Tibial nerve (tissue), 4 donors: ENCODE measurements around the gene TTLL6. TPM values are rescaled to one million over a fixed set of nuclear protein-coding genes. Genes with fewer than 3 reads are reported as not detected.

ENCODE experiments used
- DNase-seq, 2 donors: peaks; one replicate each; pipeline ENCODE4 v3.0.0-alpha.2; 2019; ENCODE audit warnings: low spot score in 2 of 2
- H3K27ac ChIP-seq, 4 donors: fragments of 200-600 bp; sonication (generic) in 3 of 4; one replicate each; pipeline ENCODE4 v1.5.1; 2017 to 2019; ENCODE audit warnings: mild to moderate bottlenecking in 1 of 4
- H3K27me3 ChIP-seq, 2 donors: fragments of 200-600 bp; sonication (generic) in 1 of 2; one replicate each; pipeline versions ENCODE4 v1.5.1 to v1.6.0; 2017 to 2019
- H3K36me3 ChIP-seq, 3 donors: fragments of 200-600 bp; sonication (generic); one replicate each; pipeline ENCODE4 v1.5.1; 2018 to 2019
- H3K4me1 ChIP-seq, 4 donors: fragments of 200-600 bp; sonication (generic) in 3 of 4; one replicate each; pipeline ENCODE4 v1.5.1; 2017 to 2019
- H3K4me3 ChIP-seq, 4 donors: fragments of 200-600 bp; sonication (generic) in 3 of 4; one replicate each; pipeline ENCODE4 v1.5.1; 2017 to 2019; ENCODE audit warnings: mild to moderate bottlenecking in 1 of 4, moderate library complexity in 1 of 4
- H3K9me3 ChIP-seq, 4 donors: fragments of 200-600 bp; sonication (generic) in 3 of 4; one replicate each; pipeline ENCODE4 v1.5.1; 2017 to 2019
- EP300 ChIP-seq, 2 donors: sonication (generic); formaldehyde crosslinking; IDR thresholded peaks; one replicate each; pipeline ENCODE4 v1.6.1; 2017; ENCODE audit warnings: antibody characterized with exemption in 2 of 2, mild to moderate bottlenecking in 1 of 2
- POLR2A ChIP-seq, 2 donors: fragments of 450-650 bp; IDR thresholded peaks; one replicate each; pipeline ENCODE4 v1.6.1; 2017; ENCODE audit warnings: antibody characterized with exemption in 2 of 2, mild to moderate bottlenecking in 2 of 2, moderate library complexity in 2 of 2
- WGBS, 2 donors: methylation state at CpG; one replicate each; pipeline ENCODE4 v1.1.5; 2018; 5-methylcytosine and 5-hydroxymethylcytosine counted together
- total RNA-seq, 4 donors: library from RNA; depleted of rRNA; stranded (reverse); fragments of >200 nt; gene quantifications; one replicate each; pipeline ENCODE4 v1.1.0, GENCODE V29; 2016
- TF ChIP-seq, protein P1 (sequence below), 5 experiments: fragments of 200-600 bp in 3 of 5; fragments of 450-650 bp in 2 of 5; sonication (generic) in 3 of 5; IDR thresholded peaks; one replicate each; pipeline ENCODE4 v1.5.1; 2016 to 2019; ENCODE audit warnings: antibody characterized with exemption in 5 of 5, mild to moderate bottlenecking in 3 of 5, moderate library complexity in 2 of 5

The TTLL6 gene
- total RNA-seq, result 1 to 10 TPM in 2 of 4 donors, under 1 TPM in 2; 0.21 to 4.8 (median 0.99) TPM

DNA sequence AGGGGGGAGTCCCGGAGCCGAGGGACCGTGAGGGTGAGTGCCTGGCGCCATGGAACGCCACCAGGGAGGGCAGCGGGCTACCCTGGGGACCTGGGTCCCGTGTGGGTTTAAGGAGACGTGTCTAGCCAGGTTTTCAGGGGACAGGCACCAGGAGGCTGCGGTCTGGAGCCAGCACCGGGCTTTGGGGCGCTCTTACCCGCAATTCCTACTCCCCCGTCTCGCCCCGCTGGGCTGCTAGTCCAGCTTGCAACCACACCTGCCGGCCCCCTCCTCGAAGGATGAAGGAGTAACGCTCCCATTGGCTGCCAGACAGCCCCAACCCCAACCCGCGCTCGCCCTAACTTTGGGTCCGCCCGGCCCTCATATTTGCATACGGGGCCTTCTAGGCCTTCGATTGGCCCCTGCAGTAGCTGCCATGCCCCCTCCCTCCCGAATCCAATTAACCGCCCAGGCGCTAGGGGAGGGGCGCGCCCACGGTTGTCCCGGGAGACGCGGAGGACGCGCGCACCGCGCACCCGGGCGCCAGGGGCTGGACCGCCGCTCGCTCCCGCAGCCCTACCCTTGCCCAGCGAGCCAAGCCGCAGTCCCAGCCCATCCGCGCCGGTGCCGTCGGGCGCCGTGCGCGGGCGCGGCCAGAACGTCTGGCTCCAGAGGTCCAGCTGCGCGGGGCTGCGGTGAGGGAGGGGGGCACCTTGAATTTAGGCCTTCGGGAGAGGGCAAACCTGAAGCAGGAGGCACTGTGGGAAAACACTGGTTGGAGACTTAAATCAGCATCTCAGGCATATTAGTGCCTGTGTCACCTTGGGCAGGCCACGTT is at the start of gene TTLL6:
TSS of gene TTLL6 (minus strand) at position 456 of the 817 bp plus-strand sequence. CDS start at position 299, 157 bp downstream.
- H3K27ac ChIP-seq, result peak within 1 kb of the TSS in 2 of 4 donors; percentile 56 to 70
- peak within 1 kb of the TSS; percentile 29 to 54 (median 33) for H3K4me3 ChIP-seq
- TF ChIP-seq, protein P1, sequence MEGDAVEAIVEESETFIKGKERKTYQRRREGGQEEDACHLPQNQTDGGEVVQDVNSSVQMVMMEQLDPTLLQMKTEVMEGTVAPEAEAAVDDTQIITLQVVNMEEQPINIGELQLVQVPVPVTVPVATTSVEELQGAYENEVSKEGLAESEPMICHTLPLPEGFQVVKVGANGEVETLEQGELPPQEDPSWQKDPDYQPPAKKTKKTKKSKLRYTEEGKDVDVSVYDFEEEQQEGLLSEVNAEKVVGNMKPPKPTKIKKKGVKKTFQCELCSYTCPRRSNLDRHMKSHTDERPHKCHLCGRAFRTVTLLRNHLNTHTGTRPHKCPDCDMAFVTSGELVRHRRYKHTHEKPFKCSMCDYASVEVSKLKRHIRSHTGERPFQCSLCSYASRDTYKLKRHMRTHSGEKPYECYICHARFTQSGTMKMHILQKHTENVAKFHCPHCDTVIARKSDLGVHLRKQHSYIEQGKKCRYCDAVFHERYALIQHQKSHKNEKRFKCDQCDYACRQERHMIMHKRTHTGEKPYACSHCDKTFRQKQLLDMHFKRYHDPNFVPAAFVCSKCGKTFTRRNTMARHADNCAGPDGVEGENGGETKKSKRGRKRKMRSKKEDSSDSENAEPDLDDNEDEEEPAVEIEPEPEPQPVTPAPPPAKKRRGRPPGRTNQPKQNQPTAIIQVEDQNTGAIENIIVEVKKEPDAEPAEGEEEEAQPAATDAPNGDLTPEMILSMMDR (IDR thresholded peaks at IDR 0.05), result no peak
- no peak for TF ChIP-seq POLR2A (IDR thresholded peaks at IDR 0.05)
- no peak for TF ChIP-seq EP300 (IDR thresholded peaks at IDR 0.05)

DNA sequence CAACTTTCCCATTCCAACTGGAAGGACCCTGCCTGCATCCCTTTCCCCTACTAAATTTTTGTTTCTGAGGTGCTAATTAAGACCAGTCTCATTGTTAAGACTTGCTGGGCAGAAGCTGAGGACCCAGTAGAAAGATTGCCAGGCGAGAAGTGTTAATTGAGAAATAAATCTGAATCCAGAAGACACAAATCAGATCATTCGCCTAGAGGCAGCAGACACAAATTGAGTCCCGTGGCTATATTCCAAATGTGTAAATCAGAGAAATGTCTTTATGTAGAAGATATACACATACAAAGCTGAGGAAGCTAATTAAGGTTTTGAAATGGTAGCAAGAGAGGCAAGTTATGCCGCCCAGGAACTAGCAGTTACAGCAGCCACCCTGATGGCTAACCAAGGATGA is 43.4 kb upstream of the TTLL6 start:
- 83 to 88% methylated on average over 4 of the region's 4 CpGs for WGBS, 2 donors
- DNase-seq, result no peak
- H3K4me1 ChIP-seq, result no peaks in the 10 kb centered on the region
- H3K4me3 ChIP-seq, result no peak overlapping the region
- TF ChIP-seq EP300 (IDR thresholded peaks at IDR 0.05) (no peak), POLR2A (IDR thresholded peaks at IDR 0.05) (no peak)
- TF ChIP-seq, protein P1 (IDR thresholded peaks at IDR 0.05), result no peak
- no peaks in the 10 kb centered on the region for H3K27me3 ChIP-seq
- peaks cover 3 to 99% (median 27%) of the 10 kb centered on the region in 3 donors for H3K36me3 ChIP-seq
- H3K9me3 ChIP-seq, result no peaks in the 10 kb centered on the region
- H3K27ac ChIP-seq, result no peak overlapping the region

More for the DNA sequence above, at the start of gene TTLL6:
- WGBS, 2 donors, result 3 to 4% methylated on average over 28 to 38 of the region's 64 CpGs
- Histone ChIP-seq H3K27me3 (peaks cover 0 to 17% of the 10 kb centered on the region in 2 donors), H3K9me3 (no peaks in the 10 kb centered on the region), H3K36me3 (no peaks in the 10 kb centered on the region), H3K4me1 (peaks cover 0 to 20% (median 5%) of the 10 kb centered on the region in 4 donors)
- peak; percentile 57 to 64 for DNase-seq

DNA sequence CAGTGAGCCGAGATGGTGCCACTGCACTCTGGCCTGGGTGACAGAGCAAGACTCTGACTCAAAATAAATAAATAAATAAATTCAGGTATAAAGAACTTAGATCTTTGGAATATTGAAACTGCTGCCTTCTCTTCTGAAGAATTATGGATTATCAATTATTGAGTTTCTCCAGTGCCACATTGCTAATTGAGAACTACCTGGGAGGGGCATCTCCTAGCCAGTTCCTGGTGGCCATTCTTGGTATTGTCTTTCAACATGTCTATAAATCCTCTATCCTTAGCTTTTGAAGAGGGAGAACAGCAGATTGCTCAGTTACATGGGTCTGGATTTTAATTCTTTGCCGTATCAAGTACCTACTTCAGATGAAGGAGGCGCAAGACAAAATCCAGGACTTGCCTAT is 43.0 kb upstream of the TTLL6 start:
- Histone ChIP-seq H3K4me1 (no peaks in the 10 kb centered on the region), H3K9me3 (no peaks in the 10 kb centered on the region), H3K36me3 (peaks cover 3 to 99% (median 23%) of the 10 kb centered on the region in 3 donors), H3K27me3 (no peaks in the 10 kb centered on the region), H3K27ac (no peak overlapping the region), H3K4me3 (no peak overlapping the region)
- 92 to 93% methylated on average over 3 of the region's 3 CpGs for WGBS, 2 donors
- DNase-seq, result no peak
- no peak for TF ChIP-seq POLR2A (IDR thresholded peaks at IDR 0.05)
- TF ChIP-seq EP300 (IDR thresholded peaks at IDR 0.05), result no peak
- TF ChIP-seq, protein P1 (IDR thresholded peaks at IDR 0.05), result no peak

DNA sequence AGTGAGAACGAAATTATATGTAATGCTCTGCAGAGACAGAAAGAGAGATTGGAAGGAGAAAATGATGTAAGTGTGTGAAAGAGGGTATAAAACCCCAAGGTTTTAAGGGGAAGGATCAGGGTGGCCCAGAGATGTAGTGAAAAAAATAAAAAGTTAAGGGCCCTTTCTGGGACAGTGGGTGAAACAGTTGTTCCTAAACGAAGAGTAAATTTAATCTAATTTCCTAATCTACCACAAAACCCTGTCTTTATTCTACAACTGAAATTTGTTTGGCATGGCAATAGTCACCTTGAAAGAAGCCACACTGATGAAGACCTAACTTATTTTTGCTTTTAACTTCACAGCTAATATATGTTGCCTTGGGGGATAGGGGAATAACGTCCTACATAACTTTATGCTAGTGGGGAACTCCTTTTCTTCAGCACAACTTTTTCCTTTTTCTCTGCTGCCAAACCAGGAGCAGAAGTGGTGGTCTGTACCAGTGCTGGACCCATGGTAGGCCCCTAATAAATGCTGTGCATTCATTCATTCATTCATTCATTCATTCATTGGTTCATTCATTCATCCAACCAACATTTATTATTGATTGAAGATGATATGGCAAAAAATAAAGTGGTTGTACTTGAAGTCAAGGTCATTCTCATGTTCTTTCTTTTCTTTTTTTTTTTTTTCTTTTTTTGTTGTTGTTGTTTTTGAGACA is 39.2 kb upstream of the TTLL6 start:
- Histone ChIP-seq H3K36me3 (peaks cover 3 to 97% (median 21%) of the 10 kb centered on the region in 3 donors), H3K4me3 (no peak overlapping the region), H3K4me1 (no peaks in the 10 kb centered on the region), H3K27me3 (no peaks in the 10 kb centered on the region), H3K9me3 (no peaks in the 10 kb centered on the region), H3K27ac (no peak overlapping the region)
- DNase-seq, result no peak
- WGBS, 2 donors, result 66 to 69% methylated on average over 3 of the region's 3 CpGs
- TF ChIP-seq EP300 (IDR thresholded peaks at IDR 0.05) (no peak), POLR2A (IDR thresholded peaks at IDR 0.05) (no peak)
- TF ChIP-seq, protein P1 (IDR thresholded peaks at IDR 0.05), result no peak
